ENCODE data around the gene CYP4F12. TPM values are rescaled to one million over a fixed set of nuclear protein-coding genes. Genes with fewer than 3 reads are reported as not detected.

Gene CYP4F12
- total and polyA plus RNA-seq, 2 donors (not counting 3 experiments of a cell fraction or from before 2014, with no cell fraction given): not detected

DNA sequence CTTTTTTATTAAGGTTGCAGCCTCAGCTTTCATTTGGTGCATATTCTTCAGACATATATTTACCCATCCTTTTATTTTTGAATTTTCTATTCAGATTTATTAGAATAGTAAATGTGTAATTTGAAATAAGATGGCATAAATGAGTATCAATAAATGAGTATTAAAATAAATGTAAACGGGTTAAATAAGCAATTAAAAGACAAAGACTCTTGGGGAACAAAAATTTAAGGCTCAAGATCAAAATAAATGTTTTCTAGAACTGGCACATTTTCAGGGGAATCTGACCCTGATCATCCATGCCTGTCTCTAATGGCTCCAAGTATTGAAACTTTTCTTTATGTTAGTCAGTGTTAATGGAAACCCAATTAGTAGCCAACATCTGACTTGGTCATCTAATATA, 67.9 kb downstream of the CYP4F12 start:
- Histone ChIP-seq H3K36me3 (ENCODE audit: control insufficient read depth in 2 of 2, extremely low read depth in 1 of 2, insufficient read depth in 2 of 2, low read length in 2 of 2) (no peaks in the 10 kb centered on the region), H3K4me1 (ENCODE audit: control insufficient read depth, extremely low read depth, insufficient read depth, low read length) (no peaks in the 10 kb centered on the region), H3K27me3 (ENCODE audit: control insufficient read depth in 2 of 2, insufficient read depth in 2 of 2, low read length in 2 of 2) (no peaks in the 10 kb centered on the region), H4K20me1 (replicated peaks; ENCODE audit: control insufficient read depth, extremely low read depth, insufficient read depth, low read length) (no peaks in the 10 kb centered on the region), H3K4me2 (ENCODE audit: insufficient read depth, low read length) (no peak overlapping the region), H3K9me3 (replicated peaks; ENCODE audit: control insufficient read depth, insufficient read depth, low read length) (peaks cover 3% of the 10 kb centered on the region), H2AFZ (ENCODE audit: low read depth, low read length) (no peak overlapping the region), H3K9me1 (replicated peaks; ENCODE audit: control insufficient read depth, extremely low read depth, insufficient read depth, low read length) (no peaks in the 10 kb centered on the region), H3K27ac (ENCODE audit: insufficient read depth, low read depth, low read length) (no peak overlapping the region), H3K9ac (replicated peaks; ENCODE audit: extremely low read depth, insufficient read depth, low read length) (no peak overlapping the region), H3K4me3 (replicated peaks in 1 of 3; ENCODE audit: insufficient read depth in 1 of 3, low read depth in 1 of 3, low read length in 3 of 3) (no peak overlapping the region), H3K79me2 (ENCODE audit: control insufficient read depth, insufficient read depth, low read length) (no peaks in the 10 kb centered on the region)
- dilution Hi-C loops (cut with MboI; ENCODE audit: extremely low pct_ligation_motif_present, low sequenced_read_pairs) (no loop called here), intact Hi-C loops (cut with micrococcal nuclease) (no loop called here)
- TF ChIP-seq EZH2 (IDR thresholded peaks at IDR 0.05; ENCODE audit: borderline replicate concordance, low read depth, low read length, severe bottlenecking) (no peak), JUN (IDR thresholded peaks at IDR 0.05; ENCODE audit: borderline replicate concordance, insufficient read depth, insufficient read length, low read depth) (no peak), MAX (IDR thresholded peaks at IDR 0.05; ENCODE audit: insufficient read depth, insufficient read length) (no peak), GATA2 (IDR thresholded peaks at IDR 0.05; ENCODE audit: insufficient read depth, insufficient read length, low read depth, low read length) (no peak), POLR2A (IDR thresholded peaks at IDR 0.05; ENCODE audit: low read depth, low read length) (no peak), CTCF (IDR thresholded peaks at IDR 0.05; ENCODE audit: extremely low read depth in 1 of 2, insufficient read depth in 1 of 2, low read depth in 1 of 2, low read length in 2 of 2) (no peak), POLR2AphosphoS5 (IDR thresholded peaks at IDR 0.05; ENCODE audit: insufficient read depth, low read depth, low read length) (no peak), FOS (IDR thresholded peaks at IDR 0.05; ENCODE audit: borderline replicate concordance, insufficient read depth, low read length) (no peak), MYC (IDR thresholded peaks at IDR 0.05; ENCODE audit: low read depth, low read length) (no peak)
- no TSS peak for BruUV-seq (replicated peaks)
- FAIRE-seq (no peak), DNase-seq (ENCODE audit: low read depth, low spot score) (no peak)
- CTCF ChIA-PET: no interaction called here
- POLR2A ChIA-PET: no interaction called here

Other genes with a start within 250 kb of the CYP4F12 start
- gene WIZ, start 223.1 kb upstream of the CYP4F12 start, total RNA-seq: 47.2 and 50.8 TPM in 2 replicates
- gene WIZ, start 223.1 kb upstream of the CYP4F12 start, polyA plus RNA-seq: 21.0 and 25.7 TPM in 2 replicates
- 4.1 and 4.3 TPM in 2 replicates for gene RASAL3, start 208.5 kb upstream of the CYP4F12 start, total RNA-seq
- 5.7 and 7.0 TPM in 2 replicates for gene RASAL3, start 208.5 kb upstream of the CYP4F12 start, polyA plus RNA-seq
- 0.18 TPM in 1 of 2 replicates, not detected in the other for gene PGLYRP2, start 193.6 kb upstream of the CYP4F12 start, total RNA-seq
- gene PGLYRP2, start 193.6 kb upstream of the CYP4F12 start, polyA plus RNA-seq: 0.03 and 0.19 TPM in 2 replicates
- not detected in 2 replicates for gene CYP4F22, start 164.6 kb upstream of the CYP4F12 start, total RNA-seq
- not detected in 2 replicates for gene CYP4F22, start 164.6 kb upstream of the CYP4F12 start, polyA plus RNA-seq
- not detected in 2 replicates for gene CYP4F8, start 57.9 kb upstream of the CYP4F12 start, total RNA-seq
- gene CYP4F8, start 57.9 kb upstream of the CYP4F12 start, polyA plus RNA-seq: not detected in 2 replicates
- gene CYP4F3, start 32.2 kb upstream of the CYP4F12 start, total RNA-seq: not detected in 2 replicates
- not detected in 2 replicates for gene CYP4F3, start 32.2 kb upstream of the CYP4F12 start, polyA plus RNA-seq
- not detected in 2 replicates for gene OR10H2, start 54.9 kb downstream of the CYP4F12 start, total RNA-seq
- not detected in 2 replicates for gene OR10H2, start 54.9 kb downstream of the CYP4F12 start, polyA plus RNA-seq
- gene OR10H3, start 64.9 kb downstream of the CYP4F12 start, total RNA-seq: not detected in 2 replicates
- gene OR10H3, start 64.9 kb downstream of the CYP4F12 start, polyA plus RNA-seq: not detected in 2 replicates
- gene OR10H5, start 114.6 kb downstream of the CYP4F12 start, total RNA-seq: not detected in 2 replicates
- gene OR10H5, start 114.6 kb downstream of the CYP4F12 start, polyA plus RNA-seq: not detected in 2 replicates
- not detected in 2 replicates for gene OR10H1, start 142.6 kb downstream of the CYP4F12 start, total RNA-seq
- gene OR10H1, start 142.6 kb downstream of the CYP4F12 start, polyA plus RNA-seq: not detected in 2 replicates
- not detected in 2 replicates for gene CYP4F2, start 225.0 kb downstream of the CYP4F12 start, total RNA-seq
- not detected in 2 replicates for gene CYP4F2, start 225.0 kb downstream of the CYP4F12 start, polyA plus RNA-seq